HG03108 (cell line): Measurements from ENCODE around the gene CPN2.

ENCODE experiments used
- ATAC-seq: cut with Tn5 transposase; IDR thresholded peaks from one replicate; pipeline ENCODE4 v1.9.1; 2021; ENCODE audit warnings: moderate library complexity; ENCODE audit not compliant: unreplicated experiment

CPN2 gene

GRCh38 chr3:194298331-194299227 lies 52.5 kb downstream of the CPN2 start:
- no peak for ATAC-seq

GRCh38 chr3:194296454-194297263 lies 54.5 kb downstream of the CPN2 start:
- no peak for ATAC-seq

GRCh38 chr3:194294895-194295214 lies 56.3 kb downstream of the CPN2 start:
- no peak for ATAC-seq

GRCh38 chr3:194294199-194294894 lies 56.8 kb downstream of the CPN2 start:
- no peak for ATAC-seq

- no peak for ATAC-seq
These were observed 57.5 kb downstream of the CPN2 start for GRCh38 chr3:194293546-194294198.

GRCh38 chr3:194292331-194292730 lies 58.8 kb downstream of the CPN2 start:
- ATAC-seq: no peak
